Lung (tissue), 12 donors: Measurements from ENCODE around the gene FBP1. TPM values are rescaled to one million over a fixed set of nuclear protein-coding genes. Genes with fewer than 3 reads are reported as not detected.

Experiments used
- ATAC-seq: fragments of 200-7000 bp; cut with Tn5 transposase; one replicate; pipeline ENCODE4 v1.9.1; 2020; ENCODE audit warnings: moderate number of reproducible peaks; ENCODE audit not compliant: insufficient read depth, low FRiP score
- DNase-seq, 3 donors: peaks; one replicate each; pipeline ENCODE4 v3.0.0-alpha.2; 2013 to 2017
- H3K27ac ChIP-seq, 2 donors: one replicate each; pipeline ENCODE4 v1.5.1; 2013; ENCODE audit warnings: mild to moderate bottlenecking in 2 of 2, moderate library complexity in 2 of 2, control low read depth in 1 of 2, inconsistent platforms in 1 of 2, low read depth in 1 of 2, low read length in 1 of 2
- H3K27me3 ChIP-seq, 3 donors: one replicate each; pipeline ENCODE4 v1.5.1; 2013; ENCODE audit warnings: low read length in 2 of 3; ENCODE audit not compliant: control insufficient read depth in 3 of 3, insufficient read depth in 3 of 3
- H3K36me3 ChIP-seq, 4 donors: one replicate each; pipeline ENCODE4 v1.5.1; 2013; ENCODE audit warnings: low read length in 4 of 4, mild to moderate bottlenecking in 1 of 4, moderate library complexity in 1 of 4; ENCODE audit not compliant: control insufficient read depth in 4 of 4, insufficient read depth in 4 of 4
- H3K4me1 ChIP-seq, 5 donors: one replicate each; pipeline ENCODE4 v1.5.1; 2013; ENCODE audit warnings: low read length in 5 of 5, mild to moderate bottlenecking in 2 of 5, moderate library complexity in 1 of 5; ENCODE audit not compliant: control insufficient read depth in 5 of 5, insufficient read depth in 5 of 5
- H3K4me3 ChIP-seq: one replicate; pipeline ENCODE4 v1.5.1; 2013; ENCODE audit warnings: mild to moderate bottlenecking, control low read depth, moderate library complexity
- H3K9ac ChIP-seq, 2 donors: one replicate each; pipeline ENCODE4 v1.5.1; 2013; ENCODE audit warnings: low read length in 2 of 2, control low read depth in 1 of 2; ENCODE audit not compliant: insufficient read depth in 1 of 2
- H3K9me3 ChIP-seq, 4 donors: one replicate each; pipeline ENCODE4 v1.5.1; 2013; ENCODE audit warnings: low read length in 3 of 4, mild to moderate bottlenecking in 1 of 4, moderate library complexity in 1 of 4; ENCODE audit not compliant: control insufficient read depth in 4 of 4, insufficient read depth in 3 of 4
- WGBS, 2 donors: extraction: QIAGEN DNeasy Blood & Tissue Kit; methylation state at CpG; one replicate each; pipeline ENCODE4 v1.1.7; 2013; 5-methylcytosine and 5-hydroxymethylcytosine counted together
- polyA plus RNA-seq, 2 donors: library from polyadenylated mRNA; stranded (reverse); fragments of 200-250 nt; gene quantifications; one replicate each; pipeline ENCODE4 v1.2.1, GENCODE V29; 2013
- total RNA-seq, 2 donors: library from RNA; depleted of rRNA in 1 of 2; stranded (reverse); fragments of >200 nt in 1 of 2; gene quantifications; one replicate each; pipeline ENCODE4 v1.2.1, GENCODE V29; 2014 to 2021
- TF ChIP-seq, protein P1 (sequence below): IDR thresholded peaks from 2 replicates; pipeline ENCODE4 v1.5.1; 2012; ENCODE audit warnings: mild to moderate bottlenecking; ENCODE audit errors: control extremely low read depth, extremely low read depth
- donor health status: control.
- donor health status: control.
- donor health status: Bipolar disorder and iron deficiency.
- donor health status: healthy.
- donor health status: DM: yes; HTN: yes; CAD: no.

FBP1 gene
- total and polyA plus RNA-seq, 4 donors: 17.1 to 259 (median 154) TPM

DNA sequence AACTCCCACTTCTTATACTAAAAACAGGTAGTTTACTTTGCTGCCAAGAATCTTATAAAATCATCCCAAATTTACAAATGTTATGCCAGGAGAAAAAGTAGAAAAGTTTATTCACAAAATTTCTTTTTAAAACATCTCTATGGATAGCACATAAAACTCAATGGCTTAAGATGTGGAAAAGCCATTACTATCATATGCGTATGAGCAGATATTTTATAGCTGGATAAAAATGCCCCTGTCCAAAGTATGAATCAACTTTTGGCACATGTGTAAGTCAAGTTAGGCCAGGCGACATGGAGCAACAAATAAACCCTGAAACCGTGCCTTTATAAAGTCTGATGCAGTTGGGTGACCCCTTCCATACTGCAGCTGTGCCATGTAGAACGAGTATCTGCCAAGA, 38.6 kb upstream of the FBP1 start:
- 75 to 88% methylated on average over 4 of the region's 4 CpGs for WGBS, 2 donors
- TF ChIP-seq, protein P1, sequence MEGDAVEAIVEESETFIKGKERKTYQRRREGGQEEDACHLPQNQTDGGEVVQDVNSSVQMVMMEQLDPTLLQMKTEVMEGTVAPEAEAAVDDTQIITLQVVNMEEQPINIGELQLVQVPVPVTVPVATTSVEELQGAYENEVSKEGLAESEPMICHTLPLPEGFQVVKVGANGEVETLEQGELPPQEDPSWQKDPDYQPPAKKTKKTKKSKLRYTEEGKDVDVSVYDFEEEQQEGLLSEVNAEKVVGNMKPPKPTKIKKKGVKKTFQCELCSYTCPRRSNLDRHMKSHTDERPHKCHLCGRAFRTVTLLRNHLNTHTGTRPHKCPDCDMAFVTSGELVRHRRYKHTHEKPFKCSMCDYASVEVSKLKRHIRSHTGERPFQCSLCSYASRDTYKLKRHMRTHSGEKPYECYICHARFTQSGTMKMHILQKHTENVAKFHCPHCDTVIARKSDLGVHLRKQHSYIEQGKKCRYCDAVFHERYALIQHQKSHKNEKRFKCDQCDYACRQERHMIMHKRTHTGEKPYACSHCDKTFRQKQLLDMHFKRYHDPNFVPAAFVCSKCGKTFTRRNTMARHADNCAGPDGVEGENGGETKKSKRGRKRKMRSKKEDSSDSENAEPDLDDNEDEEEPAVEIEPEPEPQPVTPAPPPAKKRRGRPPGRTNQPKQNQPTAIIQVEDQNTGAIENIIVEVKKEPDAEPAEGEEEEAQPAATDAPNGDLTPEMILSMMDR: no peak
- Histone ChIP-seq H3K27ac (no peak overlapping the region), H3K27me3 (no peaks in the 10 kb centered on the region), H3K9me3 (no peaks in the 10 kb centered on the region), H3K4me1 (peaks cover 0 to 36% (median 0%) of the 10 kb centered on the region in 5 donors), H3K36me3 (no peaks in the 10 kb centered on the region), H3K9ac (no peak overlapping the region), H3K4me3 (no peak overlapping the region)
- peak in 1 of 3 donors; percentile 43 for DNase-seq
- ATAC-seq: no peak

DNA sequence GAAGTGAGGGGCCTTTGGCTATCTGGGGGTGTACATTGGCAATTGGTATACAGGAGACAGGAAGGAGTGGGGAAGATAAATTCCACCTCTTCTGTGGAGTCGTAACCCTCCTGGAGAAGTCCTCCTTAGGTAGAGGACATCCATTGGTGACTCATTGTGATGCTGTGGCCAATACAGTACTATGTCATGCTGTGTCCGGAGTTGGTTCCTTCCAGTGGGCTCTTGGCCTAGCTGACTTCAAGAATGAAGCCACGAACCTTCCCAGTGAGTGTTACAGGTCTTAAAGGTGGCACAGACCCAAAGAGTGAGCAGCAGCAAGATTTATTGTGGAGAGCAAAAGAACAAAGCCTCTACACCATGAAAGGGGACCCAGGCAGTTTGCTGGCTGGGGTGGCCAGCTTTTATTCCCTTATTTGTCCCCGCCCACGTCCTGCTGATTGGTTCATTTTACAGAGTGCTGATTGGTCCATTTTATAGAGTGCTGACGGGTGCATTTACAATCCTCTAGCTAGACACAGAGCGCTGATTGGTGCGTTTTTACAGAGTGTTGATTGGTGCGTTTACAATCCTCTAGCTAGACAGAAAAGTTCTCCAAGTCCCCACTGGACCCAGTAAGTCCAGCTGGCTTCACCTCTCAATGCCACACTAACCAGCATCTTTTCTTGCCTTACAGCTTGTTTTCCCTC, 37.3 kb upstream of the FBP1 start:
- WGBS, 2 donors: 95% methylated on average over 9 of the region's 9 CpGs
- Histone ChIP-seq H3K36me3 (no peaks in the 10 kb centered on the region), H3K27me3 (no peaks in the 10 kb centered on the region), H3K4me3 (no peak overlapping the region), H3K9me3 (no peaks in the 10 kb centered on the region), H3K27ac (no peak overlapping the region), H3K4me1 (peaks cover 0 to 34% (median 0%) of the 10 kb centered on the region in 5 donors), H3K9ac (no peak overlapping the region)
- DNase-seq (no peak), ATAC-seq (no peak)
- TF ChIP-seq, protein P1: no peak

DNA sequence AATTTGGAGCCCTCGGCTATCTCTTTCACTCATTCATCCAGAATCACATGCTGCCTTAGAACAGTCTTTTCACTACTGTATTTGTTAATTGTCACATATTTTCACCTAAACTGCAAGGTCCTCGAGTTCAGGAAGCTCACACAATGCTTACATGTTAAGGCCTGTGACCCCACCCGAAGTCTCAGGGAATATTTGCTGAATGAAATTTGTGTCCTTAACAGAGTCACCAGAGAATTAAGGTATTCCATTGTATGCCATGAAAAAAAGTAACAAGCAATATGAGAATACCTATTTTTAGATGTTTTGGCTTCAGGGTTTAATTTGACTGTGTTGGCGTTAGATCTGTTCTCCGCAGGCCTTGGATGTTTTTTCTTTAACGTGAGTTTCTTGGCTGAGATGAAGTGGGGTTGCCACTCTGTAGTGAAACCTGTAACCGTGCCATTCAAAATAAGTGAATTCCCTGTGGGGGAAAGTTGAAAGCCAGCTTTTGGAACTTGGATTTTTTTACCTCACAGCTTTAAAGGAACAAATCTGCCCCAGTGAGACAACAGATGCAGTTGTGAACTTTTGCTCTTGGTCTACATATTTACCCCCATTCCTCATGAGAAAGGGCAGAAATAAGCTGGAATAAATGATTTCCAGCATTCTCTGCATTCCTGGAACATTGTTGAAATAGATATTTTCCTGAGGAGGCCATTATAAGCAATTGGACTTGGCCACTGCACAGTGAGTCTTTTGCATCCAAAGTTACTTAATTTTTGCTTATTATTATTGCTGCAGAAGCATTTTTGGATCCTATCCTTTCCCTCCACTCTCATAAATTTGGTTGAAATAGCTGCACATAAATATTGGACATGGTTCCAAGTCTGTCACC, 35.9 kb upstream of the FBP1 start:
- no peak for ATAC-seq
- WGBS, 2 donors: 59 to 85% methylated on average over 7 of the region's 7 CpGs
- Histone ChIP-seq H3K27ac (no peak overlapping the region), H3K4me3 (no peak overlapping the region), H3K27me3 (no peaks in the 10 kb centered on the region), H3K4me1 (peaks cover 0 to 32% (median 0%) of the 10 kb centered on the region in 5 donors), H3K36me3 (no peaks in the 10 kb centered on the region), H3K9me3 (no peaks in the 10 kb centered on the region), H3K9ac (peak overlapping the region in 1 of 2 donors; percentile 55)
- peak; percentile 36 to 89 (median 85) for DNase-seq
- TF ChIP-seq, protein P1: no peak
